HL-60/S4 (cell line): ENCODE measurements around the gene TNFSF9.
"Not testable (repeated sequence)": the region's sequence is repeated elsewhere in the genome, so short reads cannot be mapped to it uniquely, and the experiment has no call there.

Source experiments
- in situ Hi-C: fragments of 300-500 bp; cut with MboI; formaldehyde crosslinking; loops from 2 replicates; pipeline ENCODE4 v1.14.3; 2022; ENCODE audit warnings: low sequenced_read_pairs

The TNFSF9 gene

GRCh38 chr19:6508028-6508771, 22.6 kb upstream of the TNFSF9 start:
- in situ Hi-C loops = not testable (repeated sequence)

GRCh38 chr19:6509118-6509971, 21.5 kb upstream of the TNFSF9 start:
- in situ Hi-C loops = no loop called here

- in situ Hi-C loops = no loop called here
Observed at GRCh38 chr19:6510618-6511017, 20.2 kb upstream of the TNFSF9 start.

DNA sequence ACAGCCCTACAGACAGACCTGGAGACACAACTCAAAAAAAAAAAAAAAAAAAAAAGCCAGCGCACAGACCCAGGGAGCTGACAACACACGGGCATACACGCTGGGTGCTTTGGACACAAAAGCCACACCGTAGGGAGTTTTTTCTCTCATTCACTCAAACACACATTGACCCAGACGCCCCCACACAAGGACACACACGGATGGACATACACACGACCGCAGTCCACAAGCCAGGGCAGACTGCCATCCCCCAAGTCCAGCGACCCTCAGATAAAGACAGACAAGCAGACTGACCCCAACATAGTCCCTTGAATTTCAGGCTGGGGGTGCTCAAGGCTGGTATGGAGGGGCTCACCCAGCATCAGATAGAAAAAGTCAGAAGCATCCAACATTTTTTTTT, 16.7 kb upstream of the TNFSF9 start:
- in situ Hi-C loops = no loop called here

DNA sequence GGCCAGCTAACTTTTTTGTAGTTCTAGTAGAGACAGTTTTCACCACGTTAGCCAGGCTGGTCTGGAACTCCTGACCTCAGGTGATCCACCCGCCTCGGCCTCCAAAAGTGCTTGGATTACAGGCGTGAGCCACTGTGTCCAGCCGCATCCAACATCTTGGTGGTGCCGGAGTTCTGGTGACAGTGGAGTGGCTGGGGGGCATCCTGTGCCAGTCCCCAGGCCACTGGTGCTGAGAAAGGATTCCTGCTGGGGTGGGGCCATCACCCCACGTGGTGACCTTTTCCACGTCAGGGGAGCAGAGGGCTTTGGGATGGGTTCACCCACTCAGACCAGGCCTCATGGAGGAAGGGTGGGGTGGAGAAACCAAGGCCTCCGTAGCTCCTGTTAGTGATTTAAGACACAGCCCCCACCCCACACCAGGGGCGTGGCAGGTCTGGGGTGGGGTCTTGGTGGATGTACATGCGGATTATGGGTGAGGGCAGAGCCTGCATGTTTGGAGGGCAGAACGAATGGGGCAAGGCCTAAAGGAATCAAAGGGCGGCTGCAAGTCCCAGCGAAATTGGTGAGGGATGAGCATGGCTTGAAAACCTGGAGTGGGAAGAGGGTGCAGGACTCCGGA, 15.8 kb upstream of the TNFSF9 start:
- in situ Hi-C loops = no loop called here

GRCh38 chr19:6516018-6516658, 14.7 kb upstream of the TNFSF9 start:
- in situ Hi-C loops = no loop called here

DNA sequence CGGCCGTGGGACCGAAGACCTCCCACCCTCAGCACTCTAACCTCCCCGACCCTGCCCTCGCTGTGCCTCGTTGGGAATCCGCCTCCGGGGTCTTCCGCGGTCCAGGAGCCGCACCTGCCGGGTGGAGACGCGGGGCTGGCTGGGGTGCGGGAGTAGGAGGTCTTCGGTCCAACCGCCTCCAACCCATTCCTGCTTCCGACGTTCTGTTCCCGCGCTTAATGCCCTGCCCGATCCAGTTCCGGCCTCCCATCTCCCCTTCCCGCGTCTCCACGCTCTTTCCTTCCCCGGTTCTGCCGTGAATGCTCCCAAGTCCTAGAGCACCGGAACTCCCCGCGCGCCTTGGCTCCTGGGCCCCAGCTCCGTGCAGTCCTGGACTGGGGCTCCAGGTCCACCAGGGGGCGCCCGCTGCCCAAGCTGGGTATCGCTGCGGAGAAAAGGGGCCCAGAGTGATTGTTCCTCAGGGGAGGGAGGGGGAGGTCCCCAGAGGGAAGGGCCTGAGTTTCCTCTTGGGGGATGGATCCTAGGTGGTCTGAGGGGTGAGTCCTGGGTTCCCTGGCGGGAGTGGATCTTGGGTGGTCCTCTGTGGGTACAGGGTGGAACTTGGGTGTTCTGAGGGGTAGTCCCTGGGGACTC, 14.1 kb upstream of the TNFSF9 start:
- in situ Hi-C loops = no loop called here

DNA sequence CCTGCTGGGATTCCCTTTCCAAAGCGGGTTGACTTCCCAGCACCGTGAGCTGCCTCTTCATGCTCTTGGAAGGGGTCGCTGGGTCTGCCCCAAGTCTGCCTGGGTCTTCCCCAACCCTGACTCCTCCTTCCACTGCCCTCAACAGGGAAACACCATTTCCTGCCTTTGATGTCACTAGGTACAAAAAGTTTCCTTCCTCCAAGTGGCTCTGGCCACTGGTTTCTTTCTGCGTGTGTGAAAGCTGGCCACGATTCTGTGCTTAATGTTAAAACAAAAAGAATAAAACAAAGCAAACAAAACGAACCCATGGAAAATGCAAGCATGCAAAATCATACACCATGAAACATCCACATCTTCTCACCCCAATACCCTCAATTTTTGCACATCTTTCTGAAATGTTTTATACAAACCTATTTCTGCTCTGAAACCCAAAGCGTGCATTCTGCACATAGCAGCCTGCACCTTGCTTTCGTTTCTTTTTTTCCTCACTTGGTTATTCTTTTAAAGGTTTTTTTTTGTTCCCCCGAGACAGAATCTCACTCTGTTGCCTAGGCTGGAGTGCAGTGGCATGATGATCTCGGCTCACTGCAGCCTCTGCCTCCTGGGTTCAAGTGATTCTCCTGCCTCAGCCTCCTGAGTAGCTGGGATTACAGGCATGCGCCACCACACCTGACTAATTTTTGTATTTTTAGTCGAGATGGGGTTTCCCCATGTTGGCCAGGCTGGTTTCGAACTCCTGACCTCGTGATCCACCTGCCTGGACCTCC, 12.5 kb upstream of the TNFSF9 start:
- in situ Hi-C loops = no loop called here

DNA sequence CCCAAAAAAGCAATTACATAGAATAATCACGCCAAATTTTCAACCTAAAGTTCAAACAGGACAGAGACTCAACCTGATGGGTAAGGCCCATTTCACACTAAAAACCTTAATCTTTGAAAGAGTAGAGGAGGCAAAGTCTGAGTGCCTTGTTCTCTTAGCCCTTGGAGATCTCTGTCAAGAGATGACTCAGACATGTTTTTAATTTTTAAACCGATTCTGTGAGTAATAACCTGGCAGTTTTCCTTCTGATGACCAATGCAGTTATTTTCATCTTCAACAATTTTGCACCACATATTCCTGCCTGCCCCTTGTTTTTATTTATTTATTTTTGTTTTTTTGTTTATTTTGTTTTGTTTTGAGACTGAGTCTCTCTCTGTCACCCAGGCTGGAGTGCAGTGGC, 11.5 kb upstream of the TNFSF9 start:
- in situ Hi-C loops = no loop called here

- in situ Hi-C loops = no loop called here
Observed at GRCh38 chr19:6521718-6522646, 8.8 kb upstream of the TNFSF9 start.

- in situ Hi-C loops = no loop called here
Observed at GRCh38 chr19:6522712-6523111, 8.1 kb upstream of the TNFSF9 start.

GRCh38 chr19:6524311-6524710, 6.5 kb upstream of the TNFSF9 start:
- in situ Hi-C loops = no loop called here

DNA sequence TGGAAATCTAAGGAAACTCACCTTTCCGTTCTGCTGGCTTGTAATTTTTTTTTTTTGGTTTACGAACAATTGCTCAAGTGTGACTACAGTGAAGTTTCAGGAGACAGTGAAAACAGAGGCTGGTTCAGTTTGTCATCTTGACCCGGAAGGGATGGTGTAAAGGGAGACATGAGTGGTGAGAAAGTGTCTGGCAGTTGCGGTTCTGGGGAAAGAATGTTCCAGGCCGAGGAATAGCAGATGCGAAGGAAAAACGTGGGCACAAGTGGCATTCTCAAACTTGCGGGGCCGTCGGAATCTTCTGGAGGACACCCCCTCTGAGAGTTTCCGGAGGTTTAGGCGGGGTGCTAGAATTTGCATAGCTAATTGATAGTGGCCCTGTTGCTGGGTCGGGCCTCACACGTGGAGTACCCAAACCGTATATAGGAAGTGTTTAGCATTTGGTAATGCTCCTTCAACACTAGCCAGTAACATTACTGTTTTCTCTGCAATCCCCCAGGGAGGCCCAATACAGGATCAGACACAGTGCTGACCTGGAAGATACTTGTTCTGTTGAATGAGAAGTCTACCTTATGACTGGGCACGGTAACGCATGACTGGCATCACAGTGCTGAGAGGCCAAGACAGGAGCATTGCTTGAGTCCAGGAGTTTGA, 2.8 kb upstream of the TNFSF9 start:
- in situ Hi-C loops = no loop called here

GRCh38 chr19:6528544-6529121, 2.2 kb upstream of the TNFSF9 start:
- in situ Hi-C loops = no loop called here

GRCh38 chr19:6529351-6529750, 1.5 kb upstream of the TNFSF9 start:
- in situ Hi-C loops = no loop called here

DNA sequence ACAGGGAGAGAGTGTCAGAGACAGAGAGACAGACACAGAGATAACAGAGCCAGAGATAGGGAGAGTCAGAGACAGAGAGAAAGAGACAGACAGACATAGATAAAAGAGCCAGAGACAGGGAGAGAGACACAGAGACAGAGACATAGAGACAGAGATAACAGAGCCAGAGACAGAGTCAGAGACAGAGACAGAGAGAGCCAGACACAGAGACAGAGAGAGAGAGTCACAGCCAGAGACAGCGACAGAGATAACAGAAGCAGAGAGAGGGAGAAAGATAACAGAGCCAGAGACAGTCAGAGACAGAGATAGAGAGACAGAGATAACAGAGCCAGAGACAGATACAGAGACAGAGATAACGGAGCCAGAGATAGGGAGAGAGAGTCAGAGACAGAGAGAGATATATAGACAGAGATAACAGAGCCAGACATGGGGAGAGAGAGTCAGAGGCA, 865 bp upstream of the TNFSF9 start:
- in situ Hi-C loops = no loop called here

- in situ Hi-C loops = no loop called here
Observed at GRCh38 chr19:6531163-6531955, 533 bp downstream of the TNFSF9 start.

GRCh38 chr19:6531956-6532243, 1.1 kb downstream of the TNFSF9 start:
- in situ Hi-C loops = no loop called here
